ENCODE results near the gene SETD4. TPM values are rescaled to one million over a fixed set of nuclear protein-coding genes. Genes with fewer than 3 reads are reported as not detected.

The SETD4 gene
- total RNA-seq, 1 experiment from 2014 or later: 12.5 TPM

DNA sequence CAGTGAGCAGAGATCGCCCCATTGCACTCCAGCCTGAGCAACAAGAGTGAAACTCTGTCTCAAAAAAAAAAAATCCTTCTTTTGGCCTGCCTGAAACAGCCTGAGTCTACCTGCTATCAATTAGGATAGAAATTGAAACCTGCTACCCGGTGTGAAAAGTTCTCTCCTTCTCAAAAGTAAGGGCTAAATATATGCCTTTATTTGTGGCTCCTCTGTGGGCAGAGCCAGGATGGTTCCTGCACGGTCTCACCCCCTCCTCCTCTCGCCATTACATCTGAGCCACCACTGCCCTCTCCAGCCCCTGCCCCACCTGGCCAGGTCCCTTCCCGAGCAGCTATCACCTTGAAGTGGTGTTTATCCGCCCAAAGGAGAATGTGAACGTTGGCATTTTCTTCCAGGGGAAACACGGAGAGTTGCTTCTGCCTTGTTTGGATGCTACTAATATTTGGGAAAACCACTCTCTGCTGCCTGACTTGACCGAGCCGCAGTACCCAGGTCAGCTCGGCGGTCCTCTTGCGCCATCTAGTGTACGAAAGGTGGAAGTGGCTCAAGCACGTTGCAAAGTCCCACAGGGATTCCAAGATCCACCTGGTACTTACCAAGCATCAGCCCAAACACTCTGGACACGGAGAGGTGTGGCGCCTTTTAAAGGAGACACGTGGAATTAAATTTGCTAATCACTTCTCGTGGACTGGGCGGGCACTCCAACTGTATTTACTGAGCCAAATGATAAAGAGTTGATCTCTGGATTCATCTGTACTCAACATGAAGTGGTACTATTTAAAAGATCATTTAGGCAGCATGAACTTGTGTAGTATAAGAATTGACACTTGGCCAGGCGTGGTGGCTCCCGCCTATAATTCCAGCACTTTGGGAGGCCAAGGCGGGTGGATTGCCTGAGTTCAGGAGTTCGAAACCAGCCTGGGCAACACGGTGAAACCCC, 31.9 kb downstream of the SETD4 start:
- TF ChIP-seq EZH2 (IDR thresholded peaks at IDR 0.05; ENCODE audit: low read length, unreplicated experiment): no peak
- TF ChIP-seq, protein P1, sequence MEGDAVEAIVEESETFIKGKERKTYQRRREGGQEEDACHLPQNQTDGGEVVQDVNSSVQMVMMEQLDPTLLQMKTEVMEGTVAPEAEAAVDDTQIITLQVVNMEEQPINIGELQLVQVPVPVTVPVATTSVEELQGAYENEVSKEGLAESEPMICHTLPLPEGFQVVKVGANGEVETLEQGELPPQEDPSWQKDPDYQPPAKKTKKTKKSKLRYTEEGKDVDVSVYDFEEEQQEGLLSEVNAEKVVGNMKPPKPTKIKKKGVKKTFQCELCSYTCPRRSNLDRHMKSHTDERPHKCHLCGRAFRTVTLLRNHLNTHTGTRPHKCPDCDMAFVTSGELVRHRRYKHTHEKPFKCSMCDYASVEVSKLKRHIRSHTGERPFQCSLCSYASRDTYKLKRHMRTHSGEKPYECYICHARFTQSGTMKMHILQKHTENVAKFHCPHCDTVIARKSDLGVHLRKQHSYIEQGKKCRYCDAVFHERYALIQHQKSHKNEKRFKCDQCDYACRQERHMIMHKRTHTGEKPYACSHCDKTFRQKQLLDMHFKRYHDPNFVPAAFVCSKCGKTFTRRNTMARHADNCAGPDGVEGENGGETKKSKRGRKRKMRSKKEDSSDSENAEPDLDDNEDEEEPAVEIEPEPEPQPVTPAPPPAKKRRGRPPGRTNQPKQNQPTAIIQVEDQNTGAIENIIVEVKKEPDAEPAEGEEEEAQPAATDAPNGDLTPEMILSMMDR (conservative IDR thresholded peaks at IDR 0.05; ENCODE audit: low read depth, low read length): peak; percentile 97
- H3F3A ChIP-seq (ENCODE audit: low read length, unreplicated experiment): no peaks in the 10 kb centered on the region
- no peaks in the 10 kb centered on the region for H3K9me3 ChIP-seq (ENCODE audit: low read length)
- H3K27ac ChIP-seq (ENCODE audit: low read length): no peak overlapping the region
- no peaks in the 10 kb centered on the region for H4K20me1 ChIP-seq (ENCODE audit: low read length)
- peak; percentile 97 for ATAC-seq
- POLR2A ChIA-PET (ENCODE audit: unreplicated experiment): interaction anchor here (0.7 kb wide), 1 partner anchor 180 kb away, joined by 5 read pairs; no protein-coding TSS in a partner anchor
- no peaks in the 10 kb centered on the region for H3K4me1 ChIP-seq (ENCODE audit: insufficient read depth, low read length)
- CTCF ChIA-PET: interaction anchor here (0.6 to 1.0 kb wide), 2 partner anchors 54 to 167 kb away, joined by 3 to 4 read pairs; no protein-coding TSS in a partner anchor
- no peaks in the 10 kb centered on the region for H3K36me3 ChIP-seq (ENCODE audit: low read depth, low read length)
- H3K27me3 ChIP-seq (ENCODE audit: low read length): no peaks in the 10 kb centered on the region
- DNase-seq: peak; percentile 89
- H3K4me2 ChIP-seq (ENCODE audit: low read length): no peak overlapping the region
- no peak overlapping the region for H3K4me3 ChIP-seq (ENCODE audit: low read length)
- no TSS peak for BruUV-seq (replicated peaks)
- H3K9me2 ChIP-seq (replicated peaks; ENCODE audit: low read length): no peaks in the 10 kb centered on the region
- H2AFZ ChIP-seq (ENCODE audit: low read length): 0 out of 2 replicates have a peak overlapping the region, but pooled peaks have one; percentile 48
- intact Hi-C loops (cut with micrococcal nuclease): loop anchor here (1.0 to 10.0 kb wide), 8 partner anchors 84 to 1335 kb away; no protein-coding TSS in a partner anchor
- H3K9ac ChIP-seq (ENCODE audit: low read length): no peak overlapping the region
- H3K79me2 ChIP-seq (ENCODE audit: low read length): no peaks in the 10 kb centered on the region

DNA sequence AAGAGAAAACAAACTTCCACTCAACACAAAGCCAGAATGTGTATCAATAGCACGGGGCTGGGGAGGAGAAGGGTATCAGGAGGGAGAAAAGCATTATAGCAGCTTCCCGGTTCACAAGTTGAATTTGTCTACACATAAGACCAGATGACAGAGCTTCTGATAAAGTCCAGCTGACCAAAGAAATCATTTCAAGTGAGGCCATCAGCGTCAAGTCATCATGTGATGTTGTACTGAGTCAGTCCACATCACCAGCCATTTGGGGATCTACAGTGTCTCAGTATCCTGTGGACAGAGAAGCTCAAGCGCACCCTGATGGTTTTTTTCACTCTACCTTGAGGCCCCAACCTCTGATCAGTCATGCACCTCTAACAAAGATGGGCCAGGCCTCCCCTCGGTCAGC, 33.0 kb downstream of the SETD4 start:
- no peaks in the 10 kb centered on the region for H3K9me2 ChIP-seq (replicated peaks; ENCODE audit: low read length)
- no peak overlapping the region for H3K9ac ChIP-seq (ENCODE audit: low read length)
- no peaks in the 10 kb centered on the region for H3K9me3 ChIP-seq (ENCODE audit: low read length)
- TF ChIP-seq EZH2 (IDR thresholded peaks at IDR 0.05; ENCODE audit: low read length, unreplicated experiment) (no peak), EZH2phosphoT487 (IDR thresholded peaks at IDR 0.05; ENCODE audit: borderline replicate concordance, low read length) (no peak)
- TF ChIP-seq, protein P1 (conservative IDR thresholded peaks at IDR 0.05; ENCODE audit: low read depth, low read length): no peak
- BruUV-seq (replicated peaks): no TSS peak
- ATAC-seq (no peak), DNase-seq (no peak)
- no peak overlapping the region for H2AFZ ChIP-seq (ENCODE audit: low read length)
- no peaks in the 10 kb centered on the region for H3K79me2 ChIP-seq (ENCODE audit: low read length)
- ChIA-PET POLR2A (ENCODE audit: unreplicated experiment) (no interaction called here), CTCF (interaction anchor here (0.6 to 1.0 kb wide), 3 partner anchors 53 to 1671 kb away, joined by 3 to 5 read pairs (median 4); no protein-coding TSS in a partner anchor)
- no peaks in the 10 kb centered on the region for H4K20me1 ChIP-seq (ENCODE audit: low read length)
- no peaks in the 10 kb centered on the region for H3K4me1 ChIP-seq (ENCODE audit: insufficient read depth, low read length)
- no peaks in the 10 kb centered on the region for H3F3A ChIP-seq (ENCODE audit: low read length, unreplicated experiment)
- H3K4me2 ChIP-seq (ENCODE audit: low read length): no peak overlapping the region
- no peaks in the 10 kb centered on the region for H3K36me3 ChIP-seq (ENCODE audit: low read depth, low read length)
- no peaks in the 10 kb centered on the region for H3K27me3 ChIP-seq (ENCODE audit: low read length)
- no peak overlapping the region for H3K27ac ChIP-seq (ENCODE audit: low read length)
- no peak overlapping the region for H3K4me3 ChIP-seq (ENCODE audit: low read length)
- intact Hi-C loops (cut with micrococcal nuclease): loop anchor here (5.0 to 10.0 kb wide), 3 partner anchors 140 to 1143 kb away; no protein-coding TSS in a partner anchor
